ENCODE data around the gene MDM4. TPM values are rescaled to one million over a fixed set of nuclear protein-coding genes. Genes with fewer than 3 reads are reported as not detected.
A peak's percentile ranks its signal among the peaks of the same experiment; 100 is the strongest.

The MDM4 gene
- total RNA-seq, 2 experiments from 2014 or later, result 120 to 282 TPM

- Histone ChIP-seq H3K27ac (ENCODE audit: low read depth, low read length, poor library complexity, severe bottlenecking) (peak overlapping the region; percentile 41), H3K4me3 (ENCODE audit: low read depth, low read length, poor library complexity, severe bottlenecking) (peak overlapping the region; percentile 79), H3K4me1 (ENCODE audit: insufficient read depth, low read length, poor library complexity, severe bottlenecking) (peaks cover 54% of the 10 kb centered on the region), H3K9me2 (ENCODE audit: insufficient read depth, low read length) (no peaks in the 10 kb centered on the region), H3K9me3 (ENCODE audit: low read length) (no peaks in the 10 kb centered on the region), H3K4me2 (ENCODE audit: low read length) (peak overlapping the region; percentile 91), H2AFZ (ENCODE audit: low read length) (no peak overlapping the region), H3K36me3 (ENCODE audit: insufficient read depth, low read length) (no peaks in the 10 kb centered on the region; the same call in 1 of the 2 replicates), H3K79me2 (ENCODE audit: insufficient read depth, low read depth, low read length) (no peaks in the 10 kb centered on the region), H4K20me1 (ENCODE audit: insufficient read depth, low read length) (no peaks in the 10 kb centered on the region; the same call in 1 of the 2 replicates)
- TF ChIP-seq EZH2phosphoT487 (IDR thresholded peaks at IDR 0.05; ENCODE audit: borderline replicate concordance, low read depth, low read length) (no peak), CTCF (conservative IDR thresholded peaks at IDR 0.05; ENCODE audit: low read length) (no peak)
- CTCF ChIA-PET (ENCODE audit: unreplicated experiment), result interaction anchor here (0.6 to 4.0 kb wide), 3 partner anchors 14 to 52 kb away, joined by 3 to 26 read pairs (median 3); no protein-coding TSS in a partner anchor
- TSS peak; percentile 94 for BruUV-seq (replicated peaks)
- POLR2A ChIA-PET, result interaction anchor here (0.6 to 5.0 kb wide), 5 partner anchors 11 to 64 kb away, joined by 3 to 58 read pairs (median 4); no protein-coding TSS in a partner anchor
- DNase-seq (ENCODE audit: low spot score), result no peak
- intact Hi-C loops (cut with micrococcal nuclease; ENCODE audit: unreplicated experiment), result loop anchor here (2.0 kb wide), 1 partner anchor 49 kb away; no protein-coding TSS in a partner anchor
These were observed 20.4 kb upstream of the MDM4 start for GRCh38 chr1:204495777-204496176.

GRCh38 chr1:204498981-204499380 is 17.2 kb upstream of the MDM4 start:
- Histone ChIP-seq H3K4me1 (ENCODE audit: insufficient read depth, low read length, poor library complexity, severe bottlenecking) (peaks cover 48% of the 10 kb centered on the region), H3K36me3 (ENCODE audit: insufficient read depth, low read length) (no peaks in the 10 kb centered on the region; the same call in 1 of the 2 replicates), H3K27ac (ENCODE audit: low read depth, low read length, poor library complexity, severe bottlenecking) (no peak overlapping the region), H4K20me1 (ENCODE audit: insufficient read depth, low read length) (no peaks in the 10 kb centered on the region), H3K9me2 (ENCODE audit: insufficient read depth, low read length) (no peaks in the 10 kb centered on the region), H3K79me2 (ENCODE audit: insufficient read depth, low read depth, low read length) (no peaks in the 10 kb centered on the region), H3K9me3 (ENCODE audit: low read length) (no peaks in the 10 kb centered on the region), H2AFZ (ENCODE audit: low read length) (no peak overlapping the region), H3K4me3 (ENCODE audit: low read depth, low read length, poor library complexity, severe bottlenecking) (no peak overlapping the region), H3K4me2 (ENCODE audit: low read length) (peak overlapping the region; percentile 43; the same call in 1 of the 2 replicates)
- intact Hi-C loops (cut with micrococcal nuclease; ENCODE audit: unreplicated experiment), result no loop called here
- DNase-seq (ENCODE audit: low spot score), result peak; percentile 61
- TF ChIP-seq EZH2phosphoT487 (IDR thresholded peaks at IDR 0.05; ENCODE audit: borderline replicate concordance, low read depth, low read length) (no peak), CTCF (conservative IDR thresholded peaks at IDR 0.05; ENCODE audit: low read length) (no peak)
- ChIA-PET POLR2A (interaction anchor here (0.7 to 2.4 kb wide), 6 partner anchors 14 to 52 kb away, joined by 3 to 7 read pairs (median 4); no protein-coding TSS in a partner anchor), CTCF (ENCODE audit: unreplicated experiment) (interaction anchor here (0.5 to 1.3 kb wide), 4 partner anchors 18 to 68 kb away, joined by 3 to 6 read pairs (median 3); partner anchors contain the start of gene MDM4)
- BruUV-seq (replicated peaks), result no TSS peak

All from OCI-LY7 (cell line).